GM18907 (cell line): ENCODE measurements around the gene ITGA2.
"Not testable (repeated sequence)": the region's sequence is repeated elsewhere in the genome, so short reads cannot be mapped to it uniquely, and the experiment has no call there.

ENCODE experiments used
- ATAC-seq: cut with Tn5 transposase; IDR thresholded peaks from one replicate; pipeline ENCODE4 v1.9.1; 2021; ENCODE audit warnings: mild to moderate bottlenecking, moderate library complexity; ENCODE audit not compliant: unreplicated experiment

ITGA2 gene

DNA sequence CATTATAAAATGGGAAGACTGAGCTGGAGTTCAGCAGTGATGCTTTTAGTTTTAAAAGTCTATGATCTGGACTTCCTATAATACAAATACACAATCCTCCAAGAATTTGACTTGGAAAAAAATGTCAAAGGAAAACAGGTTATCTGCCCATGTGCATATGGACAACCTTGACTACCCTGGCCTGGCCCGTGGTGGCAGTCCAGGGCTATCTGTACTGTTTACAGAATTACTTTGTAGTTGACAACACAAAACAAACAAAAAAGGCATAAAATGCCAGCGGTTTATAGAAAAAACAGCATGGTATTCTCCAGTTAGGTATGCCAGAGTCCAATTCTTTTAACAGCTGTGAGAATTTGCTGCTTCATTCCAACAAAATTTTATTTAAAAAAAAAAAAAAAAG lies 103.1 kb downstream of the ITGA2 start:
- no peak for ATAC-seq

DNA sequence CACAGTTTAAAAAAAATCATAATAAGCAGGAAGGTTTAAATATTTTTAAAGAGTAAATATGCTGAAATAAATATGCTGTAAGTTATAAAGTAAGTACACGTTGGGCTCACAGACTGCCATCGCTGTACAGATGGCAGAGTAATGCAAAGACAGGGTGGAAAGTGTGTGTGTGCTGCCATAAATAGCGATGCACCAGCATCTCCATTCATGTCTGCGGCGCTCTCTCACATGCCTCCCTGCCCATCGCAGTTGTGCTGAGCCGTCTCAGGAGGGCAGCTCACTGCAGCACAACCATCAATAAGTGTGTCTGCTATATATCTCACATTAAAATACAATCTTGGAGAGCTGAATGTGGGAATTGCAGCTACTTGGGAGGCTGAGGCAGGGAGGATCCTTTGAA lies 106.1 kb downstream of the ITGA2 start:
- ATAC-seq = no peak

DNA sequence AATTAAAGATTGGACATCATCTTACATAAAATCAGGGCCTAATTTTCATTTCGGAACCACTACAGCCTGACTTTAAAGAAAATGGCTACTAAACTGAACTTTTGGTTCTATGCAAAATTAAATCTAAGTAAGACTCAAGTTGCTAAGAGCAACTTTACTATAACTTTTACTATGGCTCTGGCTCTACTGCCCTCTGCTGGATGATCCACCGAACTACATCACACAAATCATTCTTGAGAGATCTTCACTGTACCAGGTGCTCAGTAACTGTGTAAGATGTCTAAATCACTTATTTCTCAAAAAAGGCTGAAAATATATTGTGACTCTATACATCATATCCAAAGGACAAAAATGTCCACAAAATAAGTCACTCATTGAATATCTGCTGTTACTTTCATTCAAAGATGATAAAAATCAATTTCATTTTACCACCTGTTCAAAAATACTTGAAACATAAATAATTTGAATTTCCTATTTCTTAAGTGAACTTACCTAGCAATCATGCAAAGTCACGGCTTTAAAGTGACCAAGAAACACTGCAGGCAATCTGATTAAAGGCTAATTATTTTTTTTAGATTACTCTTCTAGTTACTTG lies 106.9 kb downstream of the ITGA2 start:
- ATAC-seq = peak; percentile 77

DNA sequence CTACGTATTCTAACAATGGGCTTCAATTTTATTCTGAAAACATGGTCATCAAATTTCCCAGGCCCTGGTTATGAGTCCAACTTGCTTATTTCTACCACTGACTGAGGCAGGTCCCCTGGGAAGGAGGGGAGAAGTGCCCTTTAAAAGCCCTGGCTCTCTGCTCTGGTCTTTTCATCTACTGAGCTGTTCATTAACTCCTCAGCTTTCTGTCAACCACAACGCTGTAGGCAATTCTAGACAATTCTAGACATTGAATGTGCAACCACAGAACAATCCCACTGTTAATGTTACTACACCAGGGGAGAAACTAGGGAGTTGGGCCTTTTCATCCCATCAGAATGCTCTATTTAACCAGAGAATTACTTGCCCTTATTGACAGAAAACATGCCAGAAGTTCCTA lies 110.4 kb downstream of the ITGA2 start:
- ATAC-seq = peak; percentile 78

DNA sequence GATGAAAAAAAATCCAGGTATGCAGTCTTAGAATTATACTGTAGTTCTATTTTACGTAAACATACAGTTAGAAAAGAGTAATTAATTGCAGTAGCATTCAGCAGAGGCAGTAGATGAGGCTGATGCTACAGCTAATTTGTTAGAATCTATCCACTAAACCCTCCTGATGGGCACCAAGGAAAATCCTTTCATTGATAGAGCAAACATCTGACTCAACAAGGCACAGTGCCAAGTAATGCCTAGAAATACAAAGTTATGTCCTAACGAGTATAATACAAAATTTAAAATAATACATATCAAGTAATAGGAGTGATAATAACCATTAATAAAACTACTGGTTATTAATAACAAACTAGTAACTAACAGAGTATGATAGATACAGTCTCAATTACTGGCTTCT lies 111.5 kb downstream of the ITGA2 start:
- no peak for ATAC-seq

DNA sequence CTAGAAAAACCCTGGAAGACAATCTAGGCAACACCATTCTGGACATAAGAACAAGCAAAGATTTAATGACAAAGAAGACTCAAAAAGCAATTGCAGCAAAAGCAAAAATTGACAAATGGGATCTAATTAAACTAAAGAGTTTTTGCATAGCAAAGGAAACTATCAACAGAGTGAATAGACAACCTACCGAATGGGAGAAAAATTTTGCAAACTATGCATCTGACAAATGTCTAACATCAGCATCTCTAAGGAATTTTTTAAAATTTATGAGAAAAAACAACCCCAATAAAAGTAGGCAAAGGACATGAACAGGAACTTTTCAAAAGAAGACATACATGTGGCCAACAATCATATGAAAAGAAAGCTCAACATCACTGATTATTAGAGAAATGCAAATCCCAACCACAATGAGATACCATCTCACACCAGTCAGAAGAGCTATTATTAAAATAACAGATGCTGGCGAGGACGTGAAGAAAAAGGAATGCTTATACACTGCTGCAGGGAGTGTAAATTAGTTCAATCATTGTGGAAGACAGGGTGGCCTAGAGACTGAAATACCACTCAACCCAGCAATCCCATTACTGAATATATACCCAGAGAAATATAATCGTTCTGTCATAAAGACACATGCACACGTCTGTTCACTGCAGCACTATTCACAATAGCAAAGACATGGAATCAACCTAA lies 116.6 kb downstream of the ITGA2 start:
- no peak for ATAC-seq

DNA sequence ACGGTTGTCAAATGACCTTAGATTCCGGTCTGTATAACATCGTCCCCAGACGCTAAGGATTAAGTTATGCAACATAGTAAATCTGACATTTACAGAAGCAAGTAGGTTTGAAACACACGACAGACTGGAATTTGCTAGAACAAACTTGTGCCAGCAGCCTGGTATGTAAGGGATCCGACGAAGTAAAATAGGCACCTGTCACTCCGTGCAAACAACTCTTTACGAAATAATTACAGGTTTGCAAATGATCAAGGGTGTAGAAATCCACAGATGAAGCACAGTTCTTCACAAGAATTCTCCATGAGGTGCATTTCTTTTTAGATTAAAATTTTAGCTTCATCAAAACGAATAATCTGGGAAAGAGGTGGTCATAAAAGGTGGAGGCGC lies 119.9 kb downstream of the ITGA2 start:
- ATAC-seq = peak; percentile 25

DNA sequence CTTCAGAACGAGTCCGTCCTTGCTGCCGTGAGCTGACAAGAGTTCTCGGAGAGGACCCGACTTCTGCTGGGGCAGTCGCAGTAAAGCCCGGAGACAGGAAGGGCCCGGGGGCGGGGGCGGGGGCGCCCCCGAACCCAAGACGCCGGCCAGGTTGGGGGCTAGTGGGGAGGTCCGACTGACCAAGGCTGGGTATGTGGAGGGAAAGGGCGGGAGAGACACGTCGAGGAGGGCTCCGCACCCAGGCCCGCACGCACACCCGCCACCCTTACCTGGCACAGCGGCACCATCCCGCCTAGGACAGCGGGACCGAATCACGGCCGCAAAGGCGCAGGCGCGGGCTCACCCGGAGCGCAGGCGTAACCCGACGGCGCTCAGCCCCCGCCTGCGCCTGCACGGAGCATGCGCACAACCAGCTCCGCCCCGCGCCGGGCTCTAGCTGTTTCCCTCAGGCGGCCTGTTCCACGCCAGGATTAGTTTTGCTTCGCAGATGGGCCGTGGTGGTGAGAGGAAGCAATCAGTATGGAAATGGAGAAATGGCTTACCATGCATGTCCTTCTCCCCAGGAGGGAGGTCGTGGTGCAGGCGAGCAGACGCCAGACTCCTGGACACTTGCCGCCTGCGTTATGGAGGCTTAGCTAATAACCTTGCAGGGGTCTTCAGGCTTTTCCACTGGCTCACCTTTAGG lies 120.4 kb downstream of the ITGA2 start, which contains the start of gene MOCS2:
Gene MOCS2, minus strand, starts transcription at position 315 of the 685 bp plus-strand sequence. CDS start 2,583 bp downstream, outside the sequence.
- ATAC-seq = peak; percentile 96

DNA sequence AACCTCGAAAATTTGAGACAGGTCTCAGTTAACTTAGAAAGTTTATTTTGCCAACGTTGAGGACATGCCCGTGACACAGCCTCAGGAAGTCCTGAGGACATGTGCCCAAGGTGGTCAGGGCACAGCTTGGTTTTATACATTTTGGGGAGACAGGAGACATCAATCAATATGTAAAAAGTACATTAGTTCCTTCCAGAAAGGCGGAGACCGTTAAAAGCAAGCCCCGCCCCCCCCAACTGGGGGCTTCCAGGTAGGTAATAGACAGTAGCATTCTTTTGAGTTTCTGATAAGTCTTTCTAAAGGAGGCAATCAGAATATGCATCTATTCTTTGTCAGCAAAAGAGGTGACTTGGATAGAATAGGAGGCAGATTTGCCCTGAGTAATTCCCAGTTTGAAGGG lies 121.0 kb downstream of the ITGA2 start:
- peak; percentile 21 for ATAC-seq

DNA sequence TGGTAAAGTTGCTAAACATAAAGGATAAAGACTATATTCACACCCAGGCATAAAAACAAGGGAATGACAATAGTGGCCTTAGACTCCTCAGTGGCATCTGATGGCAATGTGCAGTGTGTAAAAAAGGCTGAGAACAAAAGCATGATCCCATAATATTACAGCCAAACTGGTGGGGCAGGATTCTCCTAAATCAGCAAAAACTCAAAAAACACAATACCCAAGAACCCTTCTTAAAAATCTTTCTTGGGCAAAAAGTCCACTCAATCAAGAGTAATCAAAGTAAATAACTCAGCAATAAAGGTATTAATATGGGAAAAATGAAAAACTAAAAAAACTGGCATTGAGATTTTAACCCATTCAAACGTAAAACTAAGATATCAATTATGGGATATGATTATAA lies 122.0 kb downstream of the ITGA2 start:
- ATAC-seq = no peak

DNA sequence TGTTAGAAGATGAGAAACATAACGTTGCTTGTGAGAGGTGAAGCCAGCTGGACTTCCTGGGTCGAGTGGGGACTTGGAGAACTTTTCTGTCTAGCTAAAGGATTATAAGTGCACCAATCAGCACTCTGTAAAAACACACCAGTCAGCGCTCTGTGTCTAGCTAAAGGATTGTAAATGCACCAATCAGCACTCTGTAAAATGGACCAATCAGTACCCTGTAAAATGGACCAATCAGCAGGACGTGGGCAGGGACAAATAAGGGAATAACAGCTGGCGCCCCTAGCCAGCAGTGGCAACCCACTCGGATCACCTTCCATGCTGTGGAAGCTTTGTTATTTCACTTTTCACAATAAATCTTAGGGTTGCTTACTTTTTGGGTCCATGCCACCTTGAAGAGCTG lies 123.2 kb downstream of the ITGA2 start:
- not testable (repeated sequence) for ATAC-seq

DNA sequence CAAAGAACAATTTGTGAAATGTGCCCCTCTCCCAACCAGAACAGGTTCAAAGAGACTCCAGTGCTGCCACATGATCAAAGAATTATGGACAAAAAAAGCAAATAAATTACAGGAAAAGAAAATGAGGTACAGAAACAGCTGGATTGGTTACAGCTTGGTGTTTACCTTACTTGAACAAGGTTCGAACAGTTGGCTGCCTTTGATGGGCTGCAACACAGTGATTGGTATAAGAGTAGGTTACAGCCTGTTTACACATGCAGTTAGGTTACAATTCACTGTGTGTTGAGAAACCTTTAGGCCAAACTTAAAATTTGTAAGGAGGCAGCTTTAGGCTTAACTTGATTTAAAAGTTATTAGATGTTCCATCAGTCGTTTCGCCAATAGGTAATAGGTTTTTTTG lies 123.8 kb downstream of the ITGA2 start:
- no peak for ATAC-seq

DNA sequence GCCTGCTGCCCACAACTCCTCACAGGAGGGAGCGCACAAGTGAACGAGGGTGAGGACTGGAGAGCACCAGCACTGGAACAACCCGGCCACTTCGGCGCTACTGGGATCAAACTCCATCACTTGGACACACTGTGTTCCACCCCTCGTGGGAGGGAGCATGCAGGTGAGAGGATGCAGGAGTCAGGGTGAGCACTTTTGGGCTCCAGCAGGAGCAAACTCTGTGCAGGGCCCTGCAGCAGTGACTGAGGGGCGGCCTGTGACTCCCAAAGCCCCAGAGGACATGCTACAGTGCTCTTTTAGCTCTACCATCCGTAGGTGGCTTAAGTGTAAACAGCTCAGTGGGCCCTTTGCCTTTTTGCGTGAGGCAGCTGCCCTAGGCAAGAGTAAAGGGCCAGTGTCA lies 124.8 kb downstream of the ITGA2 start:
- no peak for ATAC-seq

DNA sequence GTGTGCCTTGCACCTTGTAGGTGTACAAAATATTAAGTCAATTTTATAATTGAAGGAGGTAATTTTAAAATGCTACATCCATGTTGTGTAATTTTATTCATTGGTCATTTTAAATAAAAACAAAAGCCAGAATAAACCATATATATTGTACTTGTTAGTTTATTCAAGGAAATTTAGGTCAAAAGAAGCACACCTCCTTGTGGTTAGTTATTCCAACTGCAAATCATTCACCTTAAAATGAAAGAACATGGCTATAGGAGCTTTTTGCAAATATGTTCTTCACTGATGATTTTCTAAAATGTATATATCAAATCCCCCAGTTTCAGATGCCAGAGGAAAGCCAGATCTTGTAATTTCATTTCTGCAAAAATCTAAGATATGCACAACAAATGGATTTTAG lies 125.8 kb downstream of the ITGA2 start:
- no peak for ATAC-seq

DNA sequence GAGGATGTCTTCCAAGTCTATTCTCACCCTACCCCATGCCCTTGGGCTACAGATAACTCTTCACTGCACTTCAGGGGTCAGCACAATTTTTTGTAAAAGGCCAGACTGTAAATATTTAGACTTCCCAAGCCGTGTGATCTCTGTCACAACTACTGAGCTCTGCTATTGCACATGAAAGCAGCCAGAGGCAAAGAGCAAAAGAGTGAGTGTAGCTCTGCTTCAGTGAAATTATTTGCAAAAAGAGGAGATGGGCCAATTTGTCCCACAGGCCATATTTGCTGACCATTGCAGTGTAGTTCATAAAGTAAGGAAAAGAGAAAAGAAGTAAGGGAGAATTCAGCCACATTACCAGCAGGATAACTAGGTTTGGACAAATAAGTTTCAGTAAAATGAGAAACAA lies 127.4 kb downstream of the ITGA2 start:
- ATAC-seq = no peak

DNA sequence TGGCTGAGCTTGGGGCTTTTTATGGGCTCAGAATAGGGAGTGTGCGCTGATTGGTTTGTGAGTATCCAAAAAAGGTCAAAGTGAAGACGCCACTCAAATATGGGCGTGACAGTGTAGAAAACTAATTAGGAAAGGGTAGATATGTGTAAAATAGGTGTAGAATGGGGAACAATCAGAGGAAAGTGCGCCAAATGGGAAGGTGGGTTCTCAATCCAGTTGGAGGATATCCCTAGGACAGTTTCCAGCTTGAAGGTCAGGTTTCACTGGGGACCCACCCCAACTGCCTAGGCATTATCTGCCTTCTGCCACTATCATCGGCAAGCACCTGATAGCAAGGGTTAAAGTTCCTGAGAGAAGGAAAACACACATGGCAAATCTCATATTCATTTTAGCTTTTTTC lies 129.7 kb downstream of the ITGA2 start:
- ATAC-seq = no peak

DNA sequence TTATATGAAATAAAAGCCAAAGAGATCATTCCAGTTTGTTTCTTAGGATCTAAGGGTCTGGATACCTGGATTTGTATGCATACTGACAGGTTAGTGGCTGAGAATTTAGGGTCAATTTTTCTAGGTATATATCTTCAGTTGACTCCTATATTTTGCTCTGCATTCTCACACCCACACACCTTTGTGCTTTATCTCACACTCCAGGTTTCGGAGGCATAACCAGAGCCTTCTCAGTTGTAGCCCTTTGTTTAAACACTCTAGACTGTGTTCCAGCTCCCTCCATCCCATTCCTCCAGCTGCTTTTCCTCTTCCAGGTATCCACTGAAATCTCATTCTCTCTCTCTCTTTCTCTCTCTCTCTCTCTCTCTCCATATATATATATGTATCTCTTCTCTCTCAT lies 131.0 kb downstream of the ITGA2 start:
- ATAC-seq = no peak

DNA sequence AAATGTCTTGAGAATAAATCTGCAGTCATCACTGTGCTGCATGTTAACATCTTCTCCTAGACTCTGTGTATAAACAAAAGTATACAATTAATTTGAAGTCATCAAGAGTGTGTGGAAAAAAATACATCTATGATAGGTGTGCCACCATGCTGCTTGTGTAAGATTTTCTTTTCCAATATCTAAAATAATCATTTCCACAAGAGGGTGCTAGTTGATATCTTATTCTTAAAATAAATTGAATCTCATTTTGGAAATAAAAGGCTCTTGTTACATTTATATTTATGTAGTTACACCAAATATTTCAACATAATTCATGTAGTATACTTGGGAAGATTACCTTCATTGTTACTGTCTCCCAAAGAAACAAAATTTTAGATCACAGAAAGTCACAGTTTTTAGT lies 134.6 kb downstream of the ITGA2 start:
- no peak for ATAC-seq

DNA sequence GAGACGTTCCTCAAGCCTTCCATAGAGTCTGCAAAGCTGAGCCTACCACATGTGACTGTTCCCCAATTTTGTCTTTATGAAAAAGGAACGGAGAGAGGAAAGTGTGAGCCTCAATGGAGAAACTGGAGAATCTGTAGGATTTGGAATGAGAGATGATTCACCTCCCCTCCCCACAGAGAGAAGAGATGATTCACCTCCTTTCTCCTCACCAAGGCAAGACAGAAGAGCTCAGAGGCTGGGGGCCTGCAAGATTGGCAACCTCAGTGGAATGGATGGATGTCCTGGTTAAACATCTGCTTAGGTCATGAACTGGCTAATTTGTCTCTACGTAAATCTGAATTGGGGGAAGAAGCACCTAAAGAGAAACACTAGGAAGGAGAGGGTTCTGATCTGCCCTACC lies 137.4 kb downstream of the ITGA2 start:
- ATAC-seq = no peak

DNA sequence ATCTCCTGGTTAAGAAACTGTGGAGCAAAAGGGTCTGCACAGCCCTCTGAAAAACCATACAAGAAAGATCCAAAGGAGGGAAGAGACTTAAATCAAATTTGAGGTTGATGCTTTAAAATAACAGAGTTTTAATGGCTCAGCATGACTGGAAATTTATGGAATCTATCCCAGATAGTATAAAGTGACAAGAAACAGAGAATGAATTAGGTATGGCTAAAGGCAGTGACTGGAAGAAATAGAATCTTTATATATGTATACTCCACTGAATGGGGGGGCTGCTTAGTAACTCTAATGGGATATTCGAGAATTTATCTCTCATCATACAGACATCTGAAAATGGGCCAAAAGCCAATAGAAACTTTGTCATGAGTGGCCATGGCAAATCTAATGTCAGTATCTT lies 138.0 kb downstream of the ITGA2 start:
- ATAC-seq = no peak

DNA sequence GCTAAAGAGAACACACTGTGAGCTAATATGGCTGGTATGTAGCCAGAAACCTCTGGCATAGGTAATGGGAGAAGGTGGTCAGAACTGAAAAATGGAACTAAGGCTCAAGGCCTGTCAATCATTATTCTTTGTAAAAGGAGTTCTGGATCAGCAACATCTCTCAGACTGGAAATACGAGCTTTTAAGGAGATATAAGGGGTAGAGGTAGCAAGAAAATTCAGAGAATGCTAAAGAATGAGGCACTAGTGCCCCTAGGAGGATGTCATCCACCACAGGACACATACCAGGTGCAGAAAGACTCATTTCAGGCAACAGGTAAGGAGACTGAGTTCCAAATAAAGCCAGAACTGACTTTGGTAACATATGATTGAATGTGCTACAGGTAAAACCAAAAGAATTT lies 139.3 kb downstream of the ITGA2 start:
- no peak for ATAC-seq

DNA sequence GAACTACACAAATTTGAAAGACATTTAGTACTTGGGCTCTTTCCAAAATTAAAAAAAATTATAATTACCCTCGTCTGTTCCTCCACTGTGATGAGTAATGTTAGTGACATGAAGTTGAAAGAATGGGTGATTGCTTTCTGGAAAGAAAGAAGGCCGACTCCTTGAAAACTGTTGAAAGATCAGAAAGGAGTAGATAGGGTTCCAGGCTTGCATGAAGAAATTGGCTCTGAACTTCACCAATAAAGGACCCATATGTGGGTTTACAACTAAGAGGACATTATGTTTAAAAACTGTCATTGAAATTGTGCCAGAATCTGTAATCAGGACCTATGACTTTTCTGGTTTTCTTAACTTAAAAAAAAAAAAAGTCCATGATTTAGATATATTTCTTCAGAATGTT lies 141.1 kb downstream of the ITGA2 start:
- ATAC-seq = no peak
